Skeletal muscle cell (primary cell): ENCODE measurements around the gene OR6M1.

Experiments
- DNase-seq: peaks from one replicate; pipeline ENCODE4 v3.0.0-alpha.2; 2010; ENCODE audit warnings: low read depth
- H3K4me3 ChIP-seq: 2 replicates; pipeline ENCODE4 v1.5.1; 2011; ENCODE audit warnings: low read depth, mild to moderate bottlenecking, control low read depth, low read length, moderate library complexity

The OR6M1 gene

GRCh38 chr11:123783536-123783935 lies 22.6 kb downstream of the OR6M1 start:
- no peak for DNase-seq
- H3K4me3 ChIP-seq, result no peak overlapping the region

- DNase-seq, result no peak
- H3K4me3 ChIP-seq, result no peak overlapping the region
Observed at GRCh38 chr11:123778511-123778910, 27.6 kb downstream of the OR6M1 start.

- no peak overlapping the region for H3K4me3 ChIP-seq
- no peak for DNase-seq
Observed at GRCh38 chr11:123775715-123776549, 30.2 kb downstream of the OR6M1 start.

GRCh38 chr11:123775289-123775688 lies 30.9 kb downstream of the OR6M1 start:
- H3K4me3 ChIP-seq, result no peak overlapping the region
- DNase-seq, result no peak

- H3K4me3 ChIP-seq, result no peak overlapping the region
- DNase-seq, result no peak
Observed at GRCh38 chr11:123773959-123774358, 32.2 kb downstream of the OR6M1 start.

- no peak overlapping the region for H3K4me3 ChIP-seq
Observed at GRCh38 chr11:123773026-123773425, 33.1 kb downstream of the OR6M1 start.

GRCh38 chr11:123771664-123772063 lies 34.5 kb downstream of the OR6M1 start:
- DNase-seq, result no peak

More at GRCh38 chr11:123773026-123773425, 33.1 kb downstream of the OR6M1 start:
- no peak for DNase-seq

GRCh38 chr11:123770712-123771111 lies 35.4 kb downstream of the OR6M1 start:
- H3K4me3 ChIP-seq, result no peak overlapping the region
- DNase-seq, result no peak

More at GRCh38 chr11:123771664-123772063, 34.5 kb downstream of the OR6M1 start:
- no peak overlapping the region for H3K4me3 ChIP-seq

GRCh38 chr11:123765601-123766000 lies 40.5 kb downstream of the OR6M1 start:
- DNase-seq, result no peak
- no peak overlapping the region for H3K4me3 ChIP-seq

GRCh38 chr11:123762422-123762821 lies 43.7 kb downstream of the OR6M1 start:
- H3K4me3 ChIP-seq, result no peak overlapping the region
- no peak for DNase-seq

- no peak overlapping the region for H3K4me3 ChIP-seq
Observed at GRCh38 chr11:123760894-123761293, 45.3 kb downstream of the OR6M1 start.

GRCh38 chr11:123757976-123758375 lies 48.2 kb downstream of the OR6M1 start:
- DNase-seq, result no peak
- no peak overlapping the region for H3K4me3 ChIP-seq

More at GRCh38 chr11:123760894-123761293, 45.3 kb downstream of the OR6M1 start:
- DNase-seq, result no peak

- no peak overlapping the region for H3K4me3 ChIP-seq
- no peak for DNase-seq
Observed at GRCh38 chr11:123755813-123756212, 50.3 kb downstream of the OR6M1 start.
